Adipocyte (in vitro differentiated cells): ENCODE results near the gene TEPSIN.

Experiments used
- DNase-seq: peaks from one replicate; pipeline ENCODE4 v3.0.0-alpha.2; 2015; ENCODE audit warnings: low read depth
- H3K27me3 ChIP-seq: replicated peaks from 2 replicates; pipeline ENCODE4 v1.7.0; 2013; ENCODE audit warnings: mild to moderate bottlenecking, low read length, moderate library complexity; ENCODE audit not compliant: control insufficient read depth, insufficient read depth
- H3K36me3 ChIP-seq: 2 replicates; pipeline ENCODE4 v1.7.0; 2013; ENCODE audit warnings: low read length, mild to moderate bottlenecking, moderate library complexity; ENCODE audit not compliant: control insufficient read depth, insufficient read depth, severe bottlenecking
- H3K4me1 ChIP-seq: 2 replicates; pipeline ENCODE4 v1.7.0; 2013; ENCODE audit warnings: mild to moderate bottlenecking, low read length, moderate library complexity; ENCODE audit not compliant: control insufficient read depth, insufficient read depth
- H3K4me3 ChIP-seq: 2 replicates; pipeline ENCODE4 v1.7.0; 2013; ENCODE audit warnings: mild to moderate bottlenecking, low read length, moderate library complexity
- H3K9ac ChIP-seq: 2 replicates; pipeline ENCODE4 v1.7.0; 2013; ENCODE audit warnings: mild to moderate bottlenecking, low read length, moderate library complexity
- H3K9me3 ChIP-seq: 2 replicates; pipeline ENCODE4 v1.7.0; 2013; ENCODE audit warnings: mild to moderate bottlenecking, low read length, moderate library complexity; ENCODE audit not compliant: control insufficient read depth

Gene TEPSIN

GRCh38 chr17:81238815-81239713 is at the start of gene TEPSIN, which contains the start of gene NDUFAF8:
TSS of gene TEPSIN (minus strand) at chr17:81239055. CDS start at chr17:81239033, 22 bp downstream.
TSS of gene NDUFAF8 (plus strand) at chr17:81239318. CDS start at chr17:81239364, 46 bp downstream.
- peak within 1 kb of the TSS; percentile 95 for H3K9ac ChIP-seq
- H3K36me3 ChIP-seq: no peaks in the 10 kb centered on the region
- peak; percentile 100 for DNase-seq
- H3K4me1 ChIP-seq: peaks cover 23% of the 10 kb centered on the region
- peak within 1 kb of the TSS; percentile 99 for H3K4me3 ChIP-seq
- H3K9me3 ChIP-seq: no peaks in the 10 kb centered on the region
- no peaks in the 10 kb centered on the region for H3K27me3 ChIP-seq

GRCh38 chr17:81287741-81288430 is 49.0 kb upstream of the TEPSIN start:
- no peaks in the 10 kb centered on the region for H3K9me3 ChIP-seq
- H3K9ac ChIP-seq: no peak overlapping the region

GRCh38 chr17:81287152-81287551 is 48.3 kb upstream of the TEPSIN start:
- Histone ChIP-seq H3K9me3 (no peaks in the 10 kb centered on the region), H3K4me3 (no peak overlapping the region), H3K27me3 (no peaks in the 10 kb centered on the region), H3K9ac (no peak overlapping the region), H3K36me3 (peaks cover 38% of the 10 kb centered on the region), H3K4me1 (peaks cover 12% of the 10 kb centered on the region)
- DNase-seq: no peak

More at GRCh38 chr17:81287741-81288430, 49.0 kb upstream of the TEPSIN start:
- Histone ChIP-seq H3K4me3 (no peak overlapping the region), H3K4me1 (peaks cover 17% of the 10 kb centered on the region), H3K27me3 (no peaks in the 10 kb centered on the region), H3K36me3 (peaks cover 32% of the 10 kb centered on the region)
- DNase-seq: no peak

- Histone ChIP-seq H3K9me3 (no peaks in the 10 kb centered on the region), H3K9ac (no peak overlapping the region), H3K27me3 (no peaks in the 10 kb centered on the region), H3K4me3 (no peak overlapping the region), H3K36me3 (peaks cover 43% of the 10 kb centered on the region), H3K4me1 (peaks cover 12% of the 10 kb centered on the region)
- no peak for DNase-seq
These were observed 47.8 kb upstream of the TEPSIN start for GRCh38 chr17:81286491-81287145.

GRCh38 chr17:81285894-81286293 is 47.0 kb upstream of the TEPSIN start:
- Histone ChIP-seq H3K4me1 (peaks cover 12% of the 10 kb centered on the region), H3K36me3 (peaks cover 47% of the 10 kb centered on the region), H3K4me3 (peak overlapping the region; percentile 71), H3K9ac (peak overlapping the region; percentile 78), H3K9me3 (no peaks in the 10 kb centered on the region), H3K27me3 (no peaks in the 10 kb centered on the region)
- DNase-seq: no peak

GRCh38 chr17:81285179-81285878 is 46.5 kb upstream of the TEPSIN start:
- Histone ChIP-seq H3K4me1 (peaks cover 12% of the 10 kb centered on the region), H3K36me3 (peaks cover 48% of the 10 kb centered on the region), H3K27me3 (no peaks in the 10 kb centered on the region), H3K4me3 (peak overlapping the region; percentile 71), H3K9me3 (no peaks in the 10 kb centered on the region), H3K9ac (peak overlapping the region; percentile 78)
- peak; percentile 24 for DNase-seq

GRCh38 chr17:81282876-81283275 is 44.0 kb upstream of the TEPSIN start:
- H3K9me3 ChIP-seq: no peaks in the 10 kb centered on the region
- H3K27me3 ChIP-seq: no peaks in the 10 kb centered on the region
- no peak overlapping the region for H3K4me3 ChIP-seq
- DNase-seq: no peak
- H3K4me1 ChIP-seq: peaks cover 12% of the 10 kb centered on the region
- no peak overlapping the region for H3K9ac ChIP-seq
- H3K36me3 ChIP-seq: peaks cover 50% of the 10 kb centered on the region

GRCh38 chr17:81282141-81282540 is 43.3 kb upstream of the TEPSIN start:
- Histone ChIP-seq H3K9me3 (no peaks in the 10 kb centered on the region), H3K27me3 (no peaks in the 10 kb centered on the region), H3K9ac (no peak overlapping the region), H3K4me1 (peaks cover 12% of the 10 kb centered on the region), H3K36me3 (peaks cover 49% of the 10 kb centered on the region), H3K4me3 (no peak overlapping the region)
- no peak for DNase-seq

GRCh38 chr17:81280571-81280970 is 41.7 kb upstream of the TEPSIN start:
- DNase-seq: no peak
- Histone ChIP-seq H3K4me3 (no peak overlapping the region), H3K36me3 (peaks cover 62% of the 10 kb centered on the region), H3K9ac (no peak overlapping the region), H3K9me3 (no peaks in the 10 kb centered on the region), H3K4me1 (peaks cover 8% of the 10 kb centered on the region), H3K27me3 (no peaks in the 10 kb centered on the region)

- Histone ChIP-seq H3K9me3 (no peaks in the 10 kb centered on the region), H3K27me3 (no peaks in the 10 kb centered on the region), H3K9ac (no peak overlapping the region), H3K4me3 (no peak overlapping the region), H3K36me3 (peaks cover 70% of the 10 kb centered on the region), H3K4me1 (no peaks in the 10 kb centered on the region)
- DNase-seq: no peak
These were observed 40.7 kb upstream of the TEPSIN start for GRCh38 chr17:81279278-81280275.
